GM06990 (cell line): Measurements from ENCODE around the gene LAMA5.

Experiments used
- DNase-seq: peaks from one replicate; pipeline ENCODE4 v3.0.0-alpha.2; 2011; ENCODE audit not compliant: insufficient read length; ENCODE audit errors: extremely low read depth
- H3K27me3 ChIP-seq: replicated peaks from 2 replicates; pipeline ENCODE4 v1.6.0; 2011; ENCODE audit warnings: low read length; ENCODE audit not compliant: control insufficient read depth, insufficient read depth
- H3K36me3 ChIP-seq: 2 replicates; pipeline ENCODE4 v1.5.1; 2011; ENCODE audit warnings: low read length; ENCODE audit not compliant: control insufficient read depth, insufficient read depth
- H3K4me3 ChIP-seq: replicated peaks from 2 replicates; pipeline ENCODE4 v1.5.1; 2011; ENCODE audit warnings: low read depth, mild to moderate bottlenecking, control low read depth, low read length
- TF ChIP-seq, protein P1 (sequence below): IDR thresholded peaks from 2 replicates; pipeline ENCODE4 v1.5.1; 2011; ENCODE audit warnings: low read length, control low read depth, mild to moderate bottlenecking, inconsistent platforms; ENCODE audit not compliant: insufficient read depth, poor library complexity, severe bottlenecking

Gene LAMA5

GRCh38 chr20:62305149-62305764 lies 61.9 kb downstream of the LAMA5 start:
- no peak for DNase-seq
- peaks cover 35% of the 10 kb centered on the region for H3K36me3 ChIP-seq
- TF ChIP-seq, protein P1, sequence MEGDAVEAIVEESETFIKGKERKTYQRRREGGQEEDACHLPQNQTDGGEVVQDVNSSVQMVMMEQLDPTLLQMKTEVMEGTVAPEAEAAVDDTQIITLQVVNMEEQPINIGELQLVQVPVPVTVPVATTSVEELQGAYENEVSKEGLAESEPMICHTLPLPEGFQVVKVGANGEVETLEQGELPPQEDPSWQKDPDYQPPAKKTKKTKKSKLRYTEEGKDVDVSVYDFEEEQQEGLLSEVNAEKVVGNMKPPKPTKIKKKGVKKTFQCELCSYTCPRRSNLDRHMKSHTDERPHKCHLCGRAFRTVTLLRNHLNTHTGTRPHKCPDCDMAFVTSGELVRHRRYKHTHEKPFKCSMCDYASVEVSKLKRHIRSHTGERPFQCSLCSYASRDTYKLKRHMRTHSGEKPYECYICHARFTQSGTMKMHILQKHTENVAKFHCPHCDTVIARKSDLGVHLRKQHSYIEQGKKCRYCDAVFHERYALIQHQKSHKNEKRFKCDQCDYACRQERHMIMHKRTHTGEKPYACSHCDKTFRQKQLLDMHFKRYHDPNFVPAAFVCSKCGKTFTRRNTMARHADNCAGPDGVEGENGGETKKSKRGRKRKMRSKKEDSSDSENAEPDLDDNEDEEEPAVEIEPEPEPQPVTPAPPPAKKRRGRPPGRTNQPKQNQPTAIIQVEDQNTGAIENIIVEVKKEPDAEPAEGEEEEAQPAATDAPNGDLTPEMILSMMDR = no peak
- no peaks in the 10 kb centered on the region for H3K27me3 ChIP-seq
- no peak overlapping the region for H3K4me3 ChIP-seq

DNA sequence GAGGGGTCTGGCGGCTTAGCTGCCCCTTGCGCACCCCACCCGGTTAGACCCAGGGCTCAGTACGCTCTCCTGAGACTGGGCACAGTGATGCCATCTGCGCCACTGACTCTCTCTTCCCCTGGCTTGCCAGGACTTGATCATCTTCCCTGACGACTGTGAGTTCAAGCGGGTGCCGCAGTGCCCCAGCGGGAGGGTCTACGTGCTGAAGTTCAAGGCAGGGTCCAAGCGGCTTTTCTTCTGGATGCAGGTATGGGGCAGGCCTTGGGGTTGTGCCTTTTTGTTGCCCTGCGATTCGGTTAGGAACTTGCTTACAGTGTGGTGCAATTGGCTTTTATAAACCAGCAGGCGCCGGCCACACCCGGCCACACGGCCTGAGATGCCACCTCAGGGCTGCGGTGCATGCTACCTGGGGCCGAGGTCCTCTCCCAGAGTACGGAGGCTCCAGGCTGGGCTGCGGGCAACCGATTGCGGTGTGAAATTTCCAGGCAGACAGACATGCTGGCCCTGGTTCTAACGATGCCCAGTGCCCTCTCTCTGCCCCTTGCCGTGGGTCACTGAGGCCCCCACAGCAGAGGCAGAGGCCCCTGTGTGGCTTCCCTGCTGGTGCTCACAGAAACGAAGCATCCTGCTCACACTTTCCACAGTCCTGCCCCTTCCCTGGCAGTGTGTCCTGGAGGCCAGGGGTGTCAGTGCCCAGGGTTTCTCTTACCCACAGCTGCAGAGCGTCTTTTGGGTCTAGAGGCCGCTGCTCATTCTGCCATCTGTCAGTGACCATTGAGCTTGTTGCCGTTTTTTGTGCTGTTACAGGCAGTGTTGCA lies 62.6 kb downstream of the LAMA5 start:
- TF ChIP-seq, protein P1 = no peak
- Histone ChIP-seq H3K27me3 (no peaks in the 10 kb centered on the region), H3K4me3 (peak overlapping the region; percentile 84), H3K36me3 (peaks cover 35% of the 10 kb centered on the region)
- DNase-seq = no peak

- H3K27me3 ChIP-seq = no peaks in the 10 kb centered on the region
- TF ChIP-seq, protein P1 = no peak
- peak overlapping the region; percentile 84 for H3K4me3 ChIP-seq
- DNase-seq = peak; percentile 41
- peaks cover 35% of the 10 kb centered on the region for H3K36me3 ChIP-seq
These were observed 63.5 kb downstream of the LAMA5 start for GRCh38 chr20:62303340-62304226.

DNA sequence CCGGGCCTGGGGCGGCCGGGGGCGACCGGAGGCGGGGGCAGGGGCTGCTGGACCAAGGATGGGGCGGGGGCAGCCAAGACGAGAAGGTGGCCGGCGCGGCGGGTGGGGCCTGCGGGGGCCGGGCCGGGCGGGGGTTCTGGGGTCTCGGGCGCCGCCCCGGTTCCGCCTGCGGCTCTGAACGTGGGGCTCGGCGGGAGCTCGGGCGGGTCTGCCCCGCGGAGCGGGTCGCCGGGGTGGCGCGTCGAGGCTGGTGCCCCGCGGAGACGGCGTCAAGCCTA lies 64.1 kb downstream of the LAMA5 start:
- peaks cover 30% of the 10 kb centered on the region for H3K36me3 ChIP-seq
- H3K4me3 ChIP-seq = peak overlapping the region; percentile 84
- DNase-seq = no peak
- no peaks in the 10 kb centered on the region for H3K27me3 ChIP-seq
- TF ChIP-seq, protein P1 = no peak

DNA sequence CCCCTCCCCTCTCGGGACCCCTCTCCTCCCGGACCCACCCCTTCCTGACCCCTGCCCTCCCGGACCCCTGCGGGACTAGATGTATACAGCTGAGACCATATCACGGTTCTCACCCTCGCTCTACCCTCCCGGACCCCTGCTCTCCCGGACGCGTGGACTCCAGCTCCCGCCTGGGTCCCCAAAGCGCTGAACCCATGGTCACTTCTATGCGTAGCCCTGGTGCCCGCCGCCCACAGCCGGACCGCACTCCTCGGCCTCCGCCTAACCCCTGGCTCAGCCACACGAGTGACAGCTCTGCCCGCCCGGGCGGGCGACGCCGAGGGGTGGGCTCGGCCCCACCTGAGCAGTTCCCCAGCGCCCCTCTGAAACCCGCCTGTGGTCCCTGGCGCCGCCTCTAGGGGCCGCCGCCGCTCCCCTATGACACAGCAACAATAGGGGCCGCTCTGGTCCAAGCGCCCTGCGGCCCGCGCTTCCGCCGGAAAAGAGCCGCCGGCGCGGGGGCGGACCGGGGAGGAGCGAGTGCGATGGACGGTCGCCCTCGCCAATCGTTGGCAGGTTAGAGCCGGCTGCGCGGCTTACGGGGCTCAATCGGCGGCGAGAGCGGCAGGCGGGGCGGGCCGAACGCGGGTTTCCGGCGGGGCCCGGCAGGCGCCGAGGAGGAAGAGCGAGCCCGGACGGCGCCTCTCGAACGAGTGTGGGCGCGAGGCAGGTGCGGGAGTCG lies 64.6 kb downstream of the LAMA5 start, which contains the start of gene ADRM1:
Gene ADRM1 (plus strand): TSS at position 657 of the 721 bp plus-strand sequence. CDS start 572 bp downstream, outside the sequence.
- H3K36me3 ChIP-seq = peaks cover 27% of the 10 kb centered on the region
- TF ChIP-seq, protein P1 = peak; percentile 91

More for the DNA sequence above, 64.6 kb downstream of the LAMA5 start, which contains the start of gene ADRM1:
- peak within 1 kb of the TSS; percentile 84 for H3K4me3 ChIP-seq
- H3K27me3 ChIP-seq = no peaks in the 10 kb centered on the region
- peak; percentile 99 for DNase-seq
